Heart left ventricle (tissue), 16 donors: Measurements from ENCODE around the gene LYST. TPM values are rescaled to one million over a fixed set of nuclear protein-coding genes. Genes with fewer than 3 reads are reported as not detected.

Experiments
- ATAC-seq, 4 donors: fragments of 200-7000 bp; cut with Tn5 transposase; one replicate each; pipeline ENCODE4 v1.9.1; 2020 to 2022; ENCODE audit warnings: moderate library complexity in 4 of 4, mild to moderate bottlenecking in 3 of 4, moderate number of reproducible peaks in 1 of 4
- DNase-seq, 5 donors: peaks; one replicate each; pipeline ENCODE4 v3.0.0-alpha.2; 2020
- H3K27ac ChIP-seq, 12 donors: fragments of 200-600 bp; sonication (generic) in 4 of 12; one replicate each; pipeline versions ENCODE4 v1.5.0 to v1.8.0; 2016 to 2022; ENCODE audit warnings: mild to moderate bottlenecking in 2 of 12
- H3K27me3 ChIP-seq, 9 donors: fragments of 200-600 bp; sonication (generic) in 2 of 9; one replicate each; pipeline versions ENCODE4 v1.5.1 to v1.8.0; 2016 to 2022; ENCODE audit warnings: mild to moderate bottlenecking in 3 of 9
- H3K36me3 ChIP-seq, 9 donors: fragments of 200-600 bp; sonication (generic) in 2 of 9; one replicate each; pipeline versions ENCODE4 v1.5.0 to v1.8.0; 2018 to 2022; ENCODE audit warnings: mild to moderate bottlenecking in 2 of 9
- H3K4me1 ChIP-seq, 12 donors: fragments of 200-600 bp; sonication (generic) in 4 of 12; one replicate each; pipeline versions ENCODE4 v1.5.0 to v1.8.0; 2016 to 2022; ENCODE audit warnings: mild to moderate bottlenecking in 3 of 12
- H3K4me3 ChIP-seq, 12 donors: fragments of 200-600 bp; sonication (generic) in 4 of 12; one replicate each; pipeline versions ENCODE4 v1.5.0 to v1.8.0; 2017 to 2022; ENCODE audit warnings: mild to moderate bottlenecking in 9 of 12, moderate library complexity in 4 of 12
- H3K9me3 ChIP-seq, 12 donors: fragments of 200-600 bp; sonication (generic) in 4 of 12; one replicate each; pipeline versions ENCODE4 v1.5.0 to v1.8.0; 2016 to 2022; ENCODE audit warnings: mild to moderate bottlenecking in 1 of 12
- CTCF ChIP-seq, 12 donors: fragments of 200-600 bp; sonication (generic) in 4 of 12; IDR thresholded peaks; one replicate each; pipeline versions ENCODE4 v1.5.0 to v1.8.0; 2018 to 2022; ENCODE audit warnings: antibody characterized with exemption in 12 of 12, mild to moderate bottlenecking in 5 of 12
- POLR2A ChIP-seq, 2 donors: fragments of 450-650 bp; IDR thresholded peaks; one replicate each; pipeline ENCODE4 v1.6.1; 2017; ENCODE audit warnings: antibody characterized with exemption in 2 of 2, mild to moderate bottlenecking in 2 of 2, moderate library complexity in 2 of 2
- WGBS, 4 donors: extraction: QIAGEN DNeasy Blood & Tissue Kit in 2 of 4; methylation state at CpG; one replicate each; pipeline versions ENCODE4 v1.1.5 to v1.1.7; 2013 to 2018; 5-methylcytosine and 5-hydroxymethylcytosine counted together
- intact Hi-C, 10 donors: fragments of 100-400 bp; cut with DNase I; formaldehyde crosslinking; loops; one replicate each; pipeline versions ENCODE4 v1.11.1 to v1.14.2; 2022
- polyA plus RNA-seq, 2 donors: library from polyadenylated mRNA; stranded (reverse); fragments of 200-250 nt; gene quantifications; one replicate each; pipeline ENCODE4 v1.2.3, GENCODE V29; 2013
- total RNA-seq, 9 donors: library from RNA; depleted of rRNA in 2 of 9; stranded (reverse); fragments of >200 nt in 2 of 9; fragmentation: NEBNext Ultra II Directional in 3 of 9; extraction: Animal tissue kit (Norgen Biotek cat#: 25700) in 3 of 9; gene quantifications; one replicate each; pipeline versions ENCODE4 v1.1.0 to v1.2.4, GENCODE V29; 2016 to 2023
- donor health status: ischemic (EF 13 %, LVEDD 7.1; RV severe dilation, severe dysfunction).
- donor health status: healthy with polysubstance abuse.
- donor health status: DM: no; HTN: yes; CAD: no.
- donor health status: DM: no; HTN: no; CAD: no.
- donor health status: ischemic (EF 25% LVEDD 6.9; RV normal size, moderate dysfunction).
- donor health status: ischemic (EF 25% LVEDD 5.7; RV mildly dilated, moderate dysfunction).
- donor health status: healthy.
- donor health status: DM: yes; HTN: yes; CAD: no.
- donor health status: ischemic (EF 35%, LVEDD 5.7; RV mildly dilated, moderate dysfunction).
- donor health status: nonischemic (EF 11% LVEDD 7.7; RV severe dilation, severe dysfunction).
- donor health status: DM: yes; HTN: yes; CAD: no.
- donor health status: PGD.
- donor health status: ischemic (EF 29% LVEDD 5.4; RV normal size, mild dysfunction).
- donor health status: nonischemic (EF 23%, LVEDD 6.1; RV moderate dilation, normal function).

The LYST gene
- total and polyA plus RNA-seq, 11 donors, result 3.4 to 22.5 (median 11.2) TPM

DNA sequence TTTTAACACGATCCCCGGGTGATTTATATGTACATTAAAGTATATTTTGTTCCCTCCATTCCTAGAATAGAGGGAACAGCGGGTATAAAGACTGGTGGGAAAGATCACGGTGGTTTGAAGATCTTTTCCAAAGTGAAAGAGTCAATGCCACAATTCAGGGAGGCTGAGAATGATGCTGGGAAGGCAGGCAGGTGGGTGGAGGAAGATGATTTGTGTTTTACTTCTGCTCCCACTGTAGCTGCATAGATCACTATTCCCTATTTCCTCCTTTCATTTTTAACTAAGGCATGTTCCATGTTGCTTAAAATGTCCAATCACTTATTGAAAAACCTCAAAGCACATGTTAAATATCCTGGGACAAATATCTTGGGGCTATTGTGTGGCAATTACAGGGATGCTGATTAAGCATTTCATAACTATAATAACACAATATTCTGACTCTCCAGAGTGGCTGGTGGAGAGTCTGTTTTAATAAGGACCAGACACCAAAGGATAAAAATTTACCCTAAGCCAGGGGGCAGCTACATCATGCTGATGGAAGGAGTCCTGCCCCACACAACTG, 8.4 kb upstream of the LYST start:
- WGBS, 4 donors, result 82 to 89% (median 87%) methylated on average over 4 of the region's 4 CpGs
- intact Hi-C loops, result no loop called here
- Histone ChIP-seq H3K36me3 (no peaks in the 10 kb centered on the region), H3K4me1 (peaks cover 0 to 42% (median 0%) of the 10 kb centered on the region in 12 donors), H3K27ac (peak overlapping the region in 1 of 12 donors; percentile 72), H3K4me3 (no peak overlapping the region), H3K27me3 (no peaks in the 10 kb centered on the region), H3K9me3 (no peaks in the 10 kb centered on the region)
- no peak for DNase-seq
- TF ChIP-seq POLR2A (IDR thresholded peaks at IDR 0.05), result no peak
- no peak for TF ChIP-seq CTCF (IDR thresholded peaks at IDR 0.05)
- ATAC-seq, result no peak

GRCh38 chr1:235874261-235874660, 7.6 kb upstream of the LYST start:
- DNase-seq, result no peak
- Histone ChIP-seq H3K4me3 (no peak overlapping the region), H3K36me3 (no peaks in the 10 kb centered on the region), H3K27ac (no peak overlapping the region), H3K4me1 (peaks cover 0 to 34% (median 0%) of the 10 kb centered on the region in 12 donors), H3K27me3 (no peaks in the 10 kb centered on the region), H3K9me3 (no peaks in the 10 kb centered on the region)
- no peak for TF ChIP-seq CTCF (IDR thresholded peaks at IDR 0.05)
- no peak for TF ChIP-seq POLR2A (IDR thresholded peaks at IDR 0.05)
- no peak for ATAC-seq
- WGBS, 4 donors, result 60 to 80% (median 68%) methylated on average over 4 of the region's 4 CpGs
- intact Hi-C loops, result no loop called here

GRCh38 chr1:235873571-235873970, 6.9 kb upstream of the LYST start:
- TF ChIP-seq POLR2A (IDR thresholded peaks at IDR 0.05) (no peak), CTCF (IDR thresholded peaks at IDR 0.05) (no peak)
- peak overlapping the region in 1 of 12 donors; percentile 5 for H3K27ac ChIP-seq
- DNase-seq (no peak), ATAC-seq (no peak)
- H3K27me3 ChIP-seq, result no peaks in the 10 kb centered on the region
- no peaks in the 10 kb centered on the region for H3K9me3 ChIP-seq
- H3K4me1 ChIP-seq, result peaks cover 0 to 27% (median 0%) of the 10 kb centered on the region in 12 donors
- H3K36me3 ChIP-seq, result no peaks in the 10 kb centered on the region
- no peak overlapping the region for H3K4me3 ChIP-seq
- intact Hi-C loops, result no loop called here
- 66 to 76% (median 73%) methylated on average over 2 of the region's 2 CpGs for WGBS, 4 donors

DNA sequence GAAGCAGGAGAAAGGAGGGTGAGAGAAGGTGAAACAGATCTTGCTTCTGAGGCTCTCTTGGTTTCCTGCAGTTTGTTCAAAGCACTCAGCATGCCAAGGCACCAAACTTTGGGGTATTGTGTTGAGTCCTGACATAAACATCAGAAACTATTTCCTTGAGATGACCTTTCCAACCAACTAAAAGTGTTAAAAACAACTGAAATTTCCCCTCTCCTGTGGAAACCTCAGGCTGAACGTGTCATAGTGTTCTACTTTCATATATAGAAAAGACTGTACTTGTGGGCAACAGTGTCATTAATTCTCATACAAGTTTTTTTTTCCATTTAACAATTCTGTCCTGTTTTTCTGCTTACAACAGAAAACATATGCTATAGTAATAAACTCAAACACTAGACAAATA, 6.3 kb upstream of the LYST start:
- Histone ChIP-seq H3K27me3 (no peaks in the 10 kb centered on the region), H3K9me3 (no peaks in the 10 kb centered on the region), H3K27ac (peak overlapping the region in 1 of 12 donors; percentile 47), H3K4me1 (peaks cover 0 to 26% (median 0%) of the 10 kb centered on the region in 12 donors), H3K4me3 (no peak overlapping the region), H3K36me3 (no peaks in the 10 kb centered on the region)
- 45 to 65% (median 59%) methylated on average over 1 of the region's 1 CpG for WGBS, 4 donors
- ATAC-seq (no peak), DNase-seq (no peak)
- intact Hi-C loops, result no loop called here
- TF ChIP-seq POLR2A (IDR thresholded peaks at IDR 0.05), result no peak
- no peak for TF ChIP-seq CTCF (IDR thresholded peaks at IDR 0.05)
